Nephron progenitor cell (in vitro differentiated cells): ENCODE data around the gene SLC38A3.
"Not testable (repeated sequence)": the region's sequence is repeated elsewhere in the genome, so short reads cannot be mapped to it uniquely, and the experiment has no call there.

ENCODE experiments used
- DNase-seq: peaks from one replicate; pipeline ENCODE4 v3.0.0; 2021
- H3K27ac Mint-ChIP-seq: 2 replicates; pipeline ENCODE4 v1.8.0; 2021; ENCODE audit warnings: mild to moderate bottlenecking, moderate library complexity, mixed read lengths
- H3K27me3 Mint-ChIP-seq: 2 replicates; pipeline ENCODE4 v1.8.0; 2021; ENCODE audit warnings: mild to moderate bottlenecking, low read depth, mixed read lengths; ENCODE audit not compliant: poor library complexity
- H3K36me3 Mint-ChIP-seq: 2 replicates; pipeline ENCODE4 v1.8.0; 2021; ENCODE audit warnings: low read depth, mixed read lengths
- H3K4me1 Mint-ChIP-seq: 2 replicates; pipeline ENCODE4 v1.8.0; 2021; ENCODE audit warnings: mixed read lengths
- H3K4me3 Mint-ChIP-seq: 2 replicates; pipeline ENCODE4 v1.8.0; 2021; ENCODE audit warnings: mild to moderate bottlenecking, moderate library complexity, mixed read lengths
- H3K9me3 Mint-ChIP-seq: 2 replicates; pipeline ENCODE4 v1.8.0; 2021; ENCODE audit warnings: mild to moderate bottlenecking, moderate library complexity, mixed read lengths
- CTCF ChIP-seq: fragments of 200-600 bp; sonication (generic); IDR thresholded peaks from 2 replicates; pipeline ENCODE4 v1.5.0; 2021; ENCODE audit warnings: antibody characterized with exemption

The SLC38A3 gene

DNA sequence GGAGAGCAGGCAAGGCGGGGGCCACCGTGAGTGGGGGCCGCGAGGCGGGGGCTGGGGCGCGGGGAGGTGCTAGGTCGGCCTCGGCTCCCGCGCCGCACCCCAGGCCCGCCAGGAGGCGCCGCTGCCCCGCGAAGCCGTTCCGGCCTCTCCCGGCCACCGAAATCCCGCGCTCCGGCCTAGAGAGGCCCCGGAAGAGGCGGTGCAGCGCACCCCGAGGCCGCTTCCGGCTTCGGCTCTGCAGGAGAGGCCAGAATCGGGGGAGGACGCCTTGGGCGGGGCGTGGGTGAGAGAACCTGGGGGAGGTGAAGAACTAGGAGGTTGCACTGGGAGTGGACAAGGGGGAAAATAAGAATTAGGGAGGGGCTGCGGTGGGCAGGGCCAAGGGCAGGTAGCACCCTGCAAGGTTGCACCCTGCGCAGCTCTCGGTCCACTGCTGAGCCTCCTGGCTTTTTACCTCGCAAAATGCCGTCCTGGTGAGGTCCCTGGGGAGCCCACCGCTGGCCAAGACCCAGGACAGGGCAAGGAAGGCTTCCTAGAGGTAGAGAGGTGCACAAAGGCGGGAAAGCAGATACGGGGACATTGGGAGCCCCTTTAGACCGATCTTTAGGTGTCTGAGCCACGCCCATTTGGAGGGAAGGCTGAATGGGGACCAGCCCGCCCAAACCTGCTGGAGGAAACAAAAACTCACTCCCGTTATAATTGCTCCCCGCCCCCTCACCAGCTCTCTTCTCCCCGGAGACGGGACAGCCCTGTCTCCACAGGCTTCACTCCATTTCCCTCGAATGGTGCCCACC is 22.5 kb downstream of the SLC38A3 start:
- peak; percentile 70 for TF ChIP-seq CTCF
- peak overlapping the region; percentile 68 for H3K27ac Mint-ChIP-seq
- H3K4me3 Mint-ChIP-seq, result peak overlapping the region; percentile 88
- peaks cover 62% of the 10 kb centered on the region for H3K4me1 Mint-ChIP-seq
- no peaks in the 10 kb centered on the region for H3K9me3 Mint-ChIP-seq
- H3K36me3 Mint-ChIP-seq, result no peaks in the 10 kb centered on the region
- DNase-seq, result peak; percentile 93
- H3K27me3 Mint-ChIP-seq, result peaks cover 29% of the 10 kb centered on the region

DNA sequence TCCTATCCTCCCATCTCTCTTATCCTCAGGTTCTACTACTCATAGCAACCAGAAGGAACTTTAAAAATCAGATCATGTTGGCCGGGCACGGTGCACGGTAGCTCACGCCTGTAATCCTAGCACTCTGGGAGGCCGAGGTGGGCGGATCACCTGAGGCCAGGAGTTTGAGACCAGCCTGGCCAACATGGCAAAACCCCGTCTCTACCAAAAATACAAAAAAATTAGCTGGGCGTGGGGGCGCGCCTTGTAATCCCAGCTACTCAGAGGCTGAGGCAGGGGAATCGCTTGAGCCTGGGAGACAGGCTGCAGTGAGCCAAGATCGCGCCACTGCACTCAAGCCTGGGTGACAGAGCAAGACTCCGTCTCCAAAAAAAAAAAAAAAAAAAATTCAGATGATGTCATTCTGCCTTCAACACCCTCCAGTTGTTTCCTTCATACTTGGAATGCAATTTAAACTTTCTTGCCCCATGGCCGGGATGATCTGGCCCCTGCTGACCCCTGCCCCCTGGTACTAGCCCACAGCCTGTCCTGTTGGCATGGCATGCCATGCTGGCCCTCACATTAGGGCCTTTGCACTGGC is 23.2 kb downstream of the SLC38A3 start:
- not testable (repeated sequence) for H3K9me3 Mint-ChIP-seq, DNase-seq, H3K36me3 Mint-ChIP-seq
- H3K27me3 Mint-ChIP-seq, result peaks cover 33% of the 10 kb centered on the region
- peaks cover 68% of the 10 kb centered on the region for H3K4me1 Mint-ChIP-seq
- H3K4me3 Mint-ChIP-seq, result peak overlapping the region; percentile 88
- peak overlapping the region; percentile 77 for H3K27ac Mint-ChIP-seq

DNA sequence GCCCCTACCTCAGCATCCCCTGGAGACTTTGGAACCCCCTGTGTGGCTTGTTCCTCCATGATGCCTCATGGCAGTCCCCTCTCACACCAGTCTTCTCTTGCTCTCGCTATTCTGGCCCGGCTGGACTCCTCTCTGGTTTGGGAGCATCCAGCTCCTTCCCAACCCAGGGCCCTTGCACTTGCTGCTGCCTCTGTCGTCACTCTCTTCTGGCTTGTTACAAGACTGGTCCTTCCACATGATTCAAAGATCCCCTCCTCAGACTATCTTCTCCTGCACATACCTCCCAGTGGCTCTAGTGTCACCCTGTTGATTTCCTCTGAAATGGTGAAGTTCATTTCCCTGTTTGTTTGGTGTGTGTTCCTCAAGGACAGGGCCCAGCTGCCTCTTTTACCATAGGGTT is 24.4 kb downstream of the SLC38A3 start:
- no peak for DNase-seq
- Mint-ChIP-seq H3K36me3 (no peaks in the 10 kb centered on the region), H3K9me3 (no peaks in the 10 kb centered on the region), H3K4me3 (peak overlapping the region; percentile 26), H3K27me3 (peaks cover 27% of the 10 kb centered on the region), H3K27ac (no peak overlapping the region), H3K4me1 (peaks cover 72% of the 10 kb centered on the region)
- no peak for TF ChIP-seq CTCF

- Mint-ChIP-seq H3K4me3 (no peak overlapping the region), H3K27me3 (peaks cover 19% of the 10 kb centered on the region), H3K4me1 (peaks cover 68% of the 10 kb centered on the region), H3K9me3 (no peaks in the 10 kb centered on the region), H3K36me3 (no peaks in the 10 kb centered on the region), H3K27ac (no peak overlapping the region)
- no peak for TF ChIP-seq CTCF
- no peak for DNase-seq
These were observed 25.2 kb downstream of the SLC38A3 start for GRCh38 chr3:50230104-50230793.

GRCh38 chr3:50230794-50231125 is 25.7 kb downstream of the SLC38A3 start:
- TF ChIP-seq CTCF, result no peak
- H3K4me1 Mint-ChIP-seq, result peaks cover 72% of the 10 kb centered on the region
- H3K36me3 Mint-ChIP-seq, result no peaks in the 10 kb centered on the region
- H3K9me3 Mint-ChIP-seq, result no peaks in the 10 kb centered on the region
- H3K27ac Mint-ChIP-seq, result no peak overlapping the region
- no peak for DNase-seq
- H3K27me3 Mint-ChIP-seq, result peaks cover 14% of the 10 kb centered on the region
- H3K4me3 Mint-ChIP-seq, result no peak overlapping the region

GRCh38 chr3:50231581-50231980 is 26.5 kb downstream of the SLC38A3 start:
- no peaks in the 10 kb centered on the region for H3K36me3 Mint-ChIP-seq
- no peak for DNase-seq
- H3K9me3 Mint-ChIP-seq, result no peaks in the 10 kb centered on the region
- H3K27ac Mint-ChIP-seq, result no peak overlapping the region
- no peak for TF ChIP-seq CTCF
- H3K27me3 Mint-ChIP-seq, result peaks cover 8% of the 10 kb centered on the region
- H3K4me3 Mint-ChIP-seq, result no peak overlapping the region
- H3K4me1 Mint-ChIP-seq, result peaks cover 71% of the 10 kb centered on the region
